H9 (cell line): ENCODE results near the gene SH3BP5. TPM values are rescaled to one million over a fixed set of nuclear protein-coding genes. Genes with fewer than 3 reads are reported as not detected.

Source experiments
- DNase-seq: peaks from one replicate; pipeline ENCODE4 v3.0.0-alpha.2; 2017
- H2AFZ ChIP-seq: one replicate; pipeline ENCODE4 v1.6.1; 2013; ENCODE audit warnings: mild to moderate bottlenecking, low read length, control low read depth, moderate library complexity
- H2AK5ac ChIP-seq: 2 replicates; pipeline ENCODE4 v1.6.1; 2013; ENCODE audit warnings: low read length, control low read depth, mixed read lengths; ENCODE audit not compliant: insufficient read length
- H2BK120ac ChIP-seq: one replicate; pipeline ENCODE4 v1.6.1; 2013; ENCODE audit warnings: low read depth, mild to moderate bottlenecking, low read length, control low read depth, inconsistent platforms; ENCODE audit not compliant: poor library complexity, severe bottlenecking
- H2BK12ac ChIP-seq: 2 replicates; pipeline ENCODE4 v1.6.1; 2013; ENCODE audit warnings: low read length, control low read depth, mixed read lengths, low read depth; ENCODE audit not compliant: insufficient read length
- H2BK15ac ChIP-seq: 2 replicates; pipeline ENCODE4 v1.6.1; 2013; ENCODE audit warnings: low read depth, low read length, control low read depth
- H2BK20ac ChIP-seq: one replicate; pipeline ENCODE4 v1.6.1; 2013; ENCODE audit warnings: low read depth, mild to moderate bottlenecking, low read length, control low read depth, inconsistent platforms; ENCODE audit not compliant: poor library complexity, severe bottlenecking
- H2BK5ac ChIP-seq: 2 replicates; pipeline ENCODE4 v1.6.1; 2013; ENCODE audit warnings: low read length, control low read depth, mixed read lengths; ENCODE audit not compliant: insufficient read length
- H3K14ac ChIP-seq: 2 replicates; pipeline ENCODE4 v1.6.1; 2013; ENCODE audit warnings: low read length, control low read depth; ENCODE audit not compliant: insufficient read depth
- H3K18ac ChIP-seq: 2 replicates; pipeline ENCODE4 v1.6.1; 2013; ENCODE audit warnings: low read depth, mild to moderate bottlenecking, mixed read lengths, low read length, control low read depth; ENCODE audit not compliant: insufficient read length
- H3K23ac ChIP-seq: 2 replicates; pipeline ENCODE4 v1.6.1; 2013; ENCODE audit warnings: low read length, control low read depth, mixed read lengths, low read depth; ENCODE audit not compliant: insufficient read length
- H3K23me2 ChIP-seq: 2 replicates; pipeline ENCODE4 v1.6.1; 2013; ENCODE audit warnings: low read depth, mild to moderate bottlenecking, mixed read lengths, low read length, control low read depth; ENCODE audit not compliant: insufficient read length, poor library complexity, severe bottlenecking
- H3K27ac ChIP-seq: 2 replicates; pipeline ENCODE4 v1.5.1; 2013; ENCODE audit warnings: low read length, control low read depth, mixed read lengths, low read depth; ENCODE audit not compliant: insufficient read length
- H3K27me3 ChIP-seq: 2 replicates; pipeline ENCODE4 v1.6.1; 2013; ENCODE audit warnings: low read length, control low read depth, inconsistent platforms; ENCODE audit not compliant: insufficient read depth
- H3K4ac ChIP-seq: 2 replicates; pipeline ENCODE4 v1.6.1; 2013; ENCODE audit warnings: low read depth, mild to moderate bottlenecking, control low read depth, inconsistent platforms, low read length, moderate library complexity
- H3K4me1 ChIP-seq: 2 replicates; pipeline ENCODE4 v1.6.1; 2013; ENCODE audit warnings: low read length, control low read depth, inconsistent platforms; ENCODE audit not compliant: insufficient read depth
- H3K4me2 ChIP-seq: 2 replicates; pipeline ENCODE4 v1.6.1; 2013; ENCODE audit warnings: low read length, control low read depth, mixed read lengths; ENCODE audit not compliant: insufficient read length, insufficient read depth
- H3K56ac ChIP-seq: 2 replicates; pipeline ENCODE4 v1.6.1; 2013; ENCODE audit warnings: low read depth, mild to moderate bottlenecking, mixed read lengths, low read length, control low read depth; ENCODE audit not compliant: insufficient read length
- H3K79me1 ChIP-seq: 2 replicates; pipeline ENCODE4 v1.6.1; 2013; ENCODE audit warnings: low read depth, mild to moderate bottlenecking, moderate library complexity, low read length, control low read depth, inconsistent platforms; ENCODE audit not compliant: insufficient read depth, poor library complexity, severe bottlenecking
- H3K79me2 ChIP-seq: 2 replicates; pipeline ENCODE4 v1.6.1; 2013; ENCODE audit warnings: low read length, control low read depth, inconsistent platforms; ENCODE audit not compliant: insufficient read depth
- H3K9ac ChIP-seq: 2 replicates; pipeline ENCODE4 v1.6.1; 2013; ENCODE audit warnings: low read length, control low read depth, mixed read lengths; ENCODE audit not compliant: insufficient read length; ENCODE audit errors: extremely low read depth
- H3K9me3 ChIP-seq: one replicate; pipeline ENCODE4 v1.6.1; 2013; ENCODE audit warnings: low read depth, low read length, inconsistent platforms; ENCODE audit not compliant: control insufficient read depth
- H3T11ph ChIP-seq: one replicate; pipeline ENCODE4 v1.6.1; 2013; ENCODE audit warnings: mild to moderate bottlenecking, low read length, control low read depth, inconsistent platforms
- H4K20me1 ChIP-seq: one replicate; pipeline ENCODE4 v1.6.1; 2013; ENCODE audit not compliant: control insufficient read depth, insufficient read length, insufficient read depth
- H4K5ac ChIP-seq: 2 replicates; pipeline ENCODE4 v1.6.1; 2013; ENCODE audit warnings: low read depth, mild to moderate bottlenecking, mixed read lengths, low read length, control low read depth; ENCODE audit not compliant: insufficient read length
- H4K8ac ChIP-seq: replicated peaks from 2 replicates; pipeline ENCODE4 v1.6.1; 2013; ENCODE audit warnings: low read length, control low read depth, mixed read lengths, low read depth; ENCODE audit not compliant: insufficient read length
- H4K91ac ChIP-seq: 2 replicates; pipeline ENCODE4 v1.6.1; 2013; ENCODE audit warnings: low read depth, mild to moderate bottlenecking, moderate library complexity, mixed read lengths, low read length, control low read depth; ENCODE audit not compliant: insufficient read length
- H3K27ac Mint-ChIP-seq, 3 experiments: 2 replicates in 2 of 3; 3 replicates in 1 of 3; pipeline ENCODE4 v1.8.0; 2020 to 2021; ENCODE audit warnings: mixed read lengths in 3 of 3, mild to moderate bottlenecking in 1 of 3, moderate library complexity in 1 of 3
- H3K27me3 Mint-ChIP-seq: 2 replicates; pipeline ENCODE4 v1.8.0; 2021; ENCODE audit warnings: low read depth, mild to moderate bottlenecking, moderate library complexity, mixed read lengths
- H3K36me3 Mint-ChIP-seq, 3 experiments: 2 replicates in 2 of 3; 3 replicates in 1 of 3; pipeline ENCODE4 v1.8.0; 2020 to 2021; ENCODE audit warnings: low read depth in 3 of 3, mixed read lengths in 3 of 3; ENCODE audit not compliant: insufficient read depth in 1 of 3
- H3K4me1 Mint-ChIP-seq, 2 experiments: 2 replicates each; pipeline ENCODE4 v1.8.0; 2020; ENCODE audit warnings: mixed read lengths in 2 of 2
- H3K4me3 Mint-ChIP-seq, 2 experiments: 2 replicates in 1 of 2; 3 replicates in 1 of 2; pipeline ENCODE4 v1.8.0; 2020 to 2021; ENCODE audit warnings: mild to moderate bottlenecking in 2 of 2, mixed read lengths in 2 of 2, moderate library complexity in 1 of 2
- H3K9me3 Mint-ChIP-seq, 2 experiments: 2 replicates in 1 of 2; 3 replicates in 1 of 2; pipeline ENCODE4 v1.8.0; 2020; ENCODE audit warnings: mild to moderate bottlenecking in 2 of 2, mixed read lengths in 2 of 2, moderate library complexity in 1 of 2
- CTCF ChIP-seq: fragments of 200-600 bp; sonication (generic); conservative IDR thresholded peaks from 3 replicates; pipeline ENCODE4 v1.8.0; 2021; ENCODE audit warnings: antibody characterized with exemption, mild to moderate bottlenecking
- WGBS: extraction: QIAGEN DNeasy Blood & Tissue Kit; methylation state at CpG from one replicate; pipeline ENCODE4 v1.1.7; 2013; ENCODE audit warnings: missing lambda C conversion rate, low lambda C conversion rate, mixed read lengths; ENCODE audit not compliant: insufficient read length; ENCODE audit errors: extremely low coverage; 5-methylcytosine and 5-hydroxymethylcytosine counted together
- total RNA-seq: library from RNA; stranded (reverse); gene quantifications from 2 replicates; pipeline ENCODE4 v1.2.1, GENCODE V29; 2021

Gene SH3BP5
- total RNA-seq, 1 experiment from 2014 or later: 6.8 TPM

DNA sequence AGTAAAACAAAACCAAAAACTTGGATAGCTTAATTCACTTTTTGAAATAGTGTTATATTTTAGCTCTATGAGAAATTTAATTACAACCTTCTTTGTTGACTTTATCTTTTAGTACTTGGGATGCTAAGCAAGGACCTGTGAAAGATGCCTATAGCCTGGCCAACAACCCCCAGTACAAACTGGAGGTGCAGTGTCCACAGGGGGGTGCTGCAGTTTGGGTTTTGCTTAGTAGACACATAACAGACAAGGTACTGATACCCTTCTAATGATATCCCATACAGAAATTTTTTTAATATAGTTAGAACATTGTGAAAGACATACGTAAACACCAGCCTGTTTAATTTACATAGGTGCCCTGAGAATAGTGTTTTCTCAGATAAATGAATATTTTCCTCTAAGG lies 91.0 kb downstream of the SH3BP5 start:
- DNase-seq: no peak
- Mint-ChIP-seq H3K27me3 (no peaks in the 10 kb centered on the region), H3K4me1 (no peaks in the 10 kb centered on the region), H3K4me3 (no peak overlapping the region), H3K36me3 (peaks cover 2 to 41% (median 6%) of the 10 kb centered on the region in 3 experiments; a peak in 4 of 7 replicates), H3K27ac (no peak overlapping the region), H3K9me3 (no peaks in the 10 kb centered on the region)
- no peak overlapping the region for H2BK15ac ChIP-seq
- no peak overlapping the region for H3K23ac ChIP-seq
- no peak overlapping the region for H4K91ac ChIP-seq
- H4K20me1 ChIP-seq: no peaks in the 10 kb centered on the region
- H2BK20ac ChIP-seq: no peak overlapping the region
- H3K27ac ChIP-seq: no peak overlapping the region
- no peak overlapping the region for H4K8ac ChIP-seq
- H3K79me1 ChIP-seq: no peaks in the 10 kb centered on the region
- H2BK5ac ChIP-seq: no peak overlapping the region
- H3K79me2 ChIP-seq: no peaks in the 10 kb centered on the region
- H3K18ac ChIP-seq: no peak overlapping the region
- H3K27me3 ChIP-seq: no peaks in the 10 kb centered on the region
- H2BK12ac ChIP-seq: no peak overlapping the region
- no peak overlapping the region for H4K5ac ChIP-seq
- H2AK5ac ChIP-seq: no peak overlapping the region
- no peak overlapping the region for H3T11ph ChIP-seq
- H3K4me2 ChIP-seq: no peak overlapping the region
- no peak overlapping the region for H3K14ac ChIP-seq
- H2BK120ac ChIP-seq: no peak overlapping the region
- H3K9me3 ChIP-seq: no peaks in the 10 kb centered on the region
- H3K23me2 ChIP-seq: no peaks in the 10 kb centered on the region
- H3K56ac ChIP-seq: no peak overlapping the region
- no peak overlapping the region for H3K9ac ChIP-seq
- no peaks in the 10 kb centered on the region for H3K4me1 ChIP-seq
- no peak overlapping the region for H2AFZ ChIP-seq
- no CpG with 5 or more reads among the region's 1 CpG for WGBS
- H3K4ac ChIP-seq: no peak overlapping the region
- peak; percentile 59 for TF ChIP-seq CTCF
